GM18498 (cell line): ENCODE results near the gene RYR3.

ENCODE experiments used
- ATAC-seq: cut with Tn5 transposase; IDR thresholded peaks from one replicate; pipeline ENCODE4 v1.9.1; 2021; ENCODE audit warnings: mild to moderate bottlenecking, moderate library complexity; ENCODE audit not compliant: unreplicated experiment

RYR3 gene

GRCh38 chr15:33378866-33379480, 68.2 kb downstream of the RYR3 start:
- no peak for ATAC-seq

- no peak for ATAC-seq
Measured at GRCh38 chr15:33380406-33380805, 69.6 kb downstream of the RYR3 start.

- no peak for ATAC-seq
Measured at GRCh38 chr15:33382491-33382890, 71.7 kb downstream of the RYR3 start.

- ATAC-seq, result no peak
Measured at GRCh38 chr15:33384307-33384706, 73.5 kb downstream of the RYR3 start.

GRCh38 chr15:33392453-33392852, 81.7 kb downstream of the RYR3 start:
- ATAC-seq, result no peak

- ATAC-seq, result no peak
Measured at GRCh38 chr15:33393546-33393945, 82.8 kb downstream of the RYR3 start.

GRCh38 chr15:33395321-33395720, 84.6 kb downstream of the RYR3 start:
- no peak for ATAC-seq

GRCh38 chr15:33395846-33396245, 85.1 kb downstream of the RYR3 start:
- no peak for ATAC-seq

- ATAC-seq, result no peak
Measured at GRCh38 chr15:33396475-33396874, 85.7 kb downstream of the RYR3 start.

- no peak for ATAC-seq
Measured at GRCh38 chr15:33398555-33398954, 87.8 kb downstream of the RYR3 start.

- ATAC-seq, result no peak
Measured at GRCh38 chr15:33400941-33401340, 90.2 kb downstream of the RYR3 start.

GRCh38 chr15:33402600-33402999, 91.8 kb downstream of the RYR3 start:
- ATAC-seq, result no peak

- no peak for ATAC-seq
Measured at GRCh38 chr15:33405096-33405495, 94.3 kb downstream of the RYR3 start.

- no peak for ATAC-seq
Measured at GRCh38 chr15:33411596-33412540, 101.1 kb downstream of the RYR3 start.

GRCh38 chr15:33419701-33420100, 108.9 kb downstream of the RYR3 start:
- no peak for ATAC-seq

- ATAC-seq, result no peak
Measured at GRCh38 chr15:33424025-33424424, 113.3 kb downstream of the RYR3 start.

GRCh38 chr15:33425142-33425541, 114.4 kb downstream of the RYR3 start:
- ATAC-seq, result no peak

- no peak for ATAC-seq
Measured at GRCh38 chr15:33430577-33430976, 119.8 kb downstream of the RYR3 start.

- no peak for ATAC-seq
Measured at GRCh38 chr15:33433821-33434220, 123.1 kb downstream of the RYR3 start.

GRCh38 chr15:33438396-33438795, 127.6 kb downstream of the RYR3 start:
- no peak for ATAC-seq

- ATAC-seq, result no peak
Measured at GRCh38 chr15:33440900-33441299, 130.1 kb downstream of the RYR3 start.

- no peak for ATAC-seq
Measured at GRCh38 chr15:33442449-33442848, 131.7 kb downstream of the RYR3 start.
